ENCODE data around the gene OOSP4B. TPM values are rescaled to one million over a fixed set of nuclear protein-coding genes. Genes with fewer than 3 reads are reported as not detected.

Gene OOSP4B
- polyA plus RNA-seq, 1 of the 3 experiments (the other 2 are of a cell fraction), result not detected

- Histone ChIP-seq H3K4me2 (no peak overlapping the region), H3K4me1 (ENCODE audit: control insufficient read depth in 1 of 2, insufficient read depth in 2 of 2, low read depth in 1 of 2, low read length in 1 of 2) (no peaks in the 10 kb centered on the region), H3K27ac (ENCODE audit: low read depth in 2 of 2, low read length in 1 of 2) (no peak overlapping the region), H3K9me2 (no peaks in the 10 kb centered on the region), H2AFZ (ENCODE audit: low read depth) (no peak overlapping the region), H3K9me3 (no peaks in the 10 kb centered on the region), H3K9ac (no peak overlapping the region), H3F3A (replicated peaks; ENCODE audit: insufficient read depth) (no peaks in the 10 kb centered on the region), H4K20me1 (ENCODE audit: insufficient read depth) (no peaks in the 10 kb centered on the region; the same call in 1 of the 2 replicates), H3K4me3 (ENCODE audit: low read depth in 2 of 2, low read length in 1 of 2) (no peak overlapping the region), H3K79me2 (ENCODE audit: insufficient read depth) (no peaks in the 10 kb centered on the region), H3K27me3 (ENCODE audit: insufficient read depth) (no peaks in the 10 kb centered on the region), H3K36me3 (replicated peaks in 1 of 2; ENCODE audit: control insufficient read depth in 1 of 2, insufficient read depth in 2 of 2, low read length in 1 of 2) (no peaks in the 10 kb centered on the region)
- POLR2A ChIA-PET, result no interaction called here
- no peak for DNase-seq
- WGBS (ENCODE audit: low lambda C conversion rate), result 4% methylated on average over 3 of the region's 3 CpGs
- CTCF ChIA-PET, result no interaction called here
- TF ChIP-seq, protein P1, sequence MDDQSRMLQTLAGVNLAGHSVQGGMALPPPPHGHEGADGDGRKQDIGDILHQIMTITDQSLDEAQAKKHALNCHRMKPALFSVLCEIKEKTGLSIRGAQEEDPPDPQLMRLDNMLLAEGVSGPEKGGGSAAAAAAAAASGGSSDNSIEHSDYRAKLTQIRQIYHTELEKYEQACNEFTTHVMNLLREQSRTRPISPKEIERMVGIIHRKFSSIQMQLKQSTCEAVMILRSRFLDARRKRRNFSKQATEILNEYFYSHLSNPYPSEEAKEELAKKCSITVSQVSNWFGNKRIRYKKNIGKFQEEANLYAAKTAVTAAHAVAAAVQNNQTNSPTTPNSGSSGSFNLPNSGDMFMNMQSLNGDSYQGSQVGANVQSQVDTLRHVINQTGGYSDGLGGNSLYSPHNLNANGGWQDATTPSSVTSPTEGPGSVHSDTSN (IDR thresholded peaks at IDR 0.05), result no peak
- TF ChIP-seq SIN3A (IDR thresholded peaks at IDR 0.05; ENCODE audit: borderline replicate concordance, low read depth, low read length), result no peak
- no peak for TF ChIP-seq NRF1 (IDR thresholded peaks at IDR 0.05; ENCODE audit: low read depth, low read length)
- TF ChIP-seq TCF12 (IDR thresholded peaks at IDR 0.05), result no peak
- TF ChIP-seq JUND (IDR thresholded peaks at IDR 0.05), result no peak
- TF ChIP-seq, protein P2, sequence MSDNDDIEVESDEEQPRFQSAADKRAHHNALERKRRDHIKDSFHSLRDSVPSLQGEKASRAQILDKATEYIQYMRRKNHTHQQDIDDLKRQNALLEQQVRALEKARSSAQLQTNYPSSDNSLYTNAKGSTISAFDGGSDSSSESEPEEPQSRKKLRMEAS (IDR thresholded peaks at IDR 0.05; ENCODE audit: low read depth), result no peak
- TF ChIP-seq GATA2 (CRISPR knock-in tag; IDR thresholded peaks at IDR 0.05), result no peak
- TF ChIP-seq ELF1 (IDR thresholded peaks at IDR 0.05), result no peak
- TF ChIP-seq SMC3 (IDR thresholded peaks at IDR 0.05; ENCODE audit: low read depth, low read length), result no peak
- TF ChIP-seq RXRA (IDR thresholded peaks at IDR 0.05; ENCODE audit: borderline replicate concordance, low read depth), result no peak
- TF ChIP-seq GABPA (IDR thresholded peaks at IDR 0.05; ENCODE audit: low read depth), result no peak
Observed at GRCh38 chr11:60080535-60080934, 63.6 kb downstream of the OOSP4B start.

Other genes with a start within 250 kb of the OOSP4B start
- gene MRPL16, start 206.4 kb upstream of the OOSP4B start, polyA plus RNA-seq (2012; rRNA removed), result 70.1 and 77.6 TPM in 2 replicates
- not detected in 2 replicates for gene CBLIF, start 171.7 kb upstream of the OOSP4B start, polyA plus RNA-seq (2012; rRNA removed)
- 0.03 TPM in 1 of 2 replicates, not detected in the other for gene TCN1, start 150.7 kb upstream of the OOSP4B start, polyA plus RNA-seq (2012; rRNA removed)
- not detected in 2 replicates for gene OOSP3, start 138.4 kb upstream of the OOSP4B start, polyA plus RNA-seq (2012; rRNA removed)
- not detected in 2 replicates for gene OOSP1, start 78.7 kb upstream of the OOSP4B start, polyA plus RNA-seq (2012; rRNA removed)
- not detected in 2 replicates for gene OOSP4A, start 53.1 kb upstream of the OOSP4B start, polyA plus RNA-seq (2012; rRNA removed)
- not detected in 2 replicates for gene OOSP2, start 23.2 kb downstream of the OOSP4B start, polyA plus RNA-seq (2012; rRNA removed)
- not detected in 2 replicates for gene MS4A3, start 39.5 kb downstream of the OOSP4B start, polyA plus RNA-seq (2012; rRNA removed)
- gene MS4A2, start 71.5 kb downstream of the OOSP4B start, polyA plus RNA-seq (2012; rRNA removed), result not detected in 2 replicates
- not detected in 2 replicates for gene MS4A6A, start 165.9 kb downstream of the OOSP4B start, polyA plus RNA-seq (2012; rRNA removed)
- gene MS4A4E, start 226.0 kb downstream of the OOSP4B start, polyA plus RNA-seq (2012; rRNA removed), result not detected in 2 replicates

All from SK-N-SH (cell line).